NCI-H2081 treated with DMSO at 0.1 percent for 48 hours (cell line): Measurements from ENCODE around the gene MEA1.
"Not testable (repeated sequence)": the region's sequence is repeated elsewhere in the genome, so short reads cannot be mapped to it uniquely, and the experiment has no call there.

Source experiments
- DNase-seq: peaks from one replicate; lab custom pipeline; 2025; lab: John Stamatoyannopoulos, UW

MEA1 gene

GRCh38 chr6:43009124-43009523 lies 4.6 kb downstream of the MEA1 start:
- no peak for DNase-seq

- no peak for DNase-seq
Observed at GRCh38 chr6:43007126-43007525, 6.6 kb downstream of the MEA1 start.

- no peak for DNase-seq
Observed at GRCh38 chr6:43006251-43006650, 7.5 kb downstream of the MEA1 start.

- DNase-seq = no peak
Observed at GRCh38 chr6:43005844-43006243, 7.9 kb downstream of the MEA1 start.

GRCh38 chr6:43001843-43002242 lies 11.9 kb downstream of the MEA1 start:
- no peak for DNase-seq

- DNase-seq = not testable (repeated sequence)
Observed at GRCh38 chr6:42998205-42998604, 15.5 kb downstream of the MEA1 start.

GRCh38 chr6:42996513-42996912 lies 17.2 kb downstream of the MEA1 start:
- no peak for DNase-seq

GRCh38 chr6:42993445-42993844 lies 20.3 kb downstream of the MEA1 start:
- no peak for DNase-seq

GRCh38 chr6:42989923-42990322 lies 23.8 kb downstream of the MEA1 start:
- DNase-seq = no peak

GRCh38 chr6:42988486-42989020 lies 25.2 kb downstream of the MEA1 start:
- no peak for DNase-seq

- no peak for DNase-seq
Observed at GRCh38 chr6:42987533-42988451, 26.0 kb downstream of the MEA1 start.

GRCh38 chr6:42984924-42985475 lies 28.7 kb downstream of the MEA1 start:
- no peak for DNase-seq

GRCh38 chr6:42984001-42984923 lies 29.5 kb downstream of the MEA1 start, which contains the start of gene PPP2R5D:
Gene PPP2R5D (plus strand): TSS chr6:42984570. CDS start chr6:42984678, 108 bp downstream.
- DNase-seq = peak; percentile 98

- no peak for DNase-seq
Observed at GRCh38 chr6:42981836-42982235, 31.9 kb downstream of the MEA1 start.

GRCh38 chr6:42979523-42980177 lies 34.1 kb downstream of the MEA1 start:
- no peak for DNase-seq

GRCh38 chr6:42978839-42979522 lies 34.8 kb downstream of the MEA1 start, which contains the start of gene PEX6:
Gene PEX6 (minus strand): TSS chr6:42979181. CDS start chr6:42979150, 31 bp downstream.
- peak; percentile 22 for DNase-seq

- no peak for DNase-seq
Observed at GRCh38 chr6:42978487-42978838, 35.3 kb downstream of the MEA1 start.

- no peak for DNase-seq
Observed at GRCh38 chr6:42974919-42975505, 38.7 kb downstream of the MEA1 start.

GRCh38 chr6:42973926-42974325 lies 39.8 kb downstream of the MEA1 start:
- no peak for DNase-seq

- no peak for DNase-seq
Observed at GRCh38 chr6:42971746-42972327, 41.9 kb downstream of the MEA1 start.
